B cell (primary cell): ENCODE measurements around the gene NDST1. TPM values are rescaled to one million over a fixed set of nuclear protein-coding genes. Genes with fewer than 3 reads are reported as not detected.

ENCODE experiments used
- ATAC-seq: fragments of 200-7000 bp; cut with Tn5 transposase; one replicate; pipeline ENCODE4 v1.10.0; 2021; ENCODE audit warnings: low read depth, mild to moderate bottlenecking, moderate number of reproducible peaks, moderate library complexity
- CTCF ChIA-PET: fragments of 350-600 bp; sonication (Branson Sonifier 250); formaldehyde crosslinking; loops from one replicate; lab custom pipeline; 2021; ENCODE audit warnings: antibody characterized with exemption, inconsistent platforms; lab: Charles Lee
- POLR2A ChIA-PET: fragments of 350-600 bp; sonication (Branson Sonifier 250); formaldehyde crosslinking; loops from one replicate; lab custom pipeline; 2021; ENCODE audit warnings: antibody characterized with exemption; lab: Charles Lee
- DNase-seq: peaks from one replicate; pipeline ENCODE4 v3.0.0; 2013
- H2AFZ ChIP-seq: 2 replicates; pipeline ENCODE4 v1.6.1; 2012; ENCODE audit warnings: mild to moderate bottlenecking, low read depth, low read length; ENCODE audit not compliant: insufficient read depth, poor library complexity, severe bottlenecking
- H3K27ac ChIP-seq, 2 donors: 1 replicate in 1 of 2; 2 replicates in 1 of 2; pipeline ENCODE4 v1.5.1; 2012 to 2013; ENCODE audit warnings: low read length in 2 of 2, mild to moderate bottlenecking in 2 of 2, moderate library complexity in 1 of 2
- H3K27me3 ChIP-seq, 4 experiments: fragments of 200-600 bp in 1 of 4; sonication (generic) in 1 of 4; replicated peaks in 1 of 4; 1 replicate in 2 of 4; 2 replicates in 2 of 4; pipeline versions ENCODE4 v1.6.1 to v1.7.0; 2013 to 2016; ENCODE audit warnings: low read length in 3 of 4, mild to moderate bottlenecking in 2 of 4, mixed read lengths in 1 of 4, moderate library complexity in 1 of 4; ENCODE audit not compliant: insufficient read depth in 4 of 4, control insufficient read depth in 3 of 4; ENCODE audit errors: control extremely low read depth in 1 of 4
- H3K36me3 ChIP-seq, 2 experiments: replicated peaks in 1 of 2; 1 replicate in 1 of 2; 2 replicates in 1 of 2; pipeline versions ENCODE4 v1.6.1 to v1.7.1; 2013; ENCODE audit warnings: low read length in 1 of 2; ENCODE audit not compliant: insufficient read depth in 2 of 2, control insufficient read depth in 1 of 2; ENCODE audit errors: control extremely low read depth in 1 of 2, extremely low read depth in 1 of 2
- H3K4me1 ChIP-seq, 2 donors: fragments of 200-600 bp in 1 of 2; sonication (generic) in 1 of 2; 1 replicate in 1 of 2; 2 replicates in 1 of 2; pipeline versions ENCODE4 v1.5.1 to v1.6.1; 2013 to 2017; ENCODE audit warnings: low read length in 2 of 2; ENCODE audit not compliant: control insufficient read depth in 2 of 2, insufficient read depth in 2 of 2
- H3K4me2 ChIP-seq: replicated peaks from 2 replicates; pipeline ENCODE3; 2012; ENCODE audit warnings: mild to moderate bottlenecking, low read depth, low read length; ENCODE audit not compliant: poor library complexity, severe bottlenecking
- H3K4me3 ChIP-seq, 5 experiments: fragments of 200-600 bp in 1 of 5; sonication (generic) in 1 of 5; 1 replicate in 3 of 5; 2 replicates in 2 of 5; pipeline versions ENCODE4 v1.5.1 to v1.7.0; 2011 to 2016; ENCODE audit warnings: low read length in 4 of 5, mild to moderate bottlenecking in 4 of 5, low read depth in 2 of 5, control low read depth in 1 of 5, moderate library complexity in 1 of 5; ENCODE audit not compliant: insufficient read depth in 1 of 5; ENCODE audit errors: control extremely low read depth in 1 of 5, extremely low read depth in 1 of 5
- H3K79me2 ChIP-seq: fragments of 200-600 bp; sonication (generic); one replicate; pipeline ENCODE4 v1.6.0; 2016; ENCODE audit warnings: low read length; ENCODE audit not compliant: control insufficient read depth, insufficient read depth
- H3K9ac ChIP-seq: fragments of 200-600 bp; sonication (generic); 2 replicates; pipeline ENCODE4 v1.6.1; 2017; ENCODE audit warnings: mild to moderate bottlenecking, low read length, moderate library complexity
- H3K9me3 ChIP-seq, 3 donors: one replicate each; pipeline versions ENCODE4 v1.6.1 to v1.7.1; 2013; ENCODE audit warnings: low read length in 2 of 3; ENCODE audit not compliant: control insufficient read depth in 2 of 3, insufficient read depth in 1 of 3; ENCODE audit errors: control extremely low read depth in 1 of 3
- H4K20me1 ChIP-seq: 2 replicates; pipeline ENCODE4 v1.6.0; 2012; ENCODE audit warnings: mild to moderate bottlenecking, low read length; ENCODE audit not compliant: insufficient read depth, control insufficient read depth, poor library complexity, severe bottlenecking
- H3K27ac Mint-ChIP-seq: one replicate; pipeline ENCODE4 v1.8.0; 2021; ENCODE audit warnings: mixed read lengths
- H3K27me3 Mint-ChIP-seq: one replicate; pipeline ENCODE4 v1.8.0; 2021; ENCODE audit warnings: mixed read lengths
- H3K4me1 Mint-ChIP-seq: one replicate; pipeline ENCODE4 v1.8.0; 2021; ENCODE audit warnings: mixed read lengths
- H3K4me3 Mint-ChIP-seq: one replicate; pipeline ENCODE4 v1.8.0; 2021; ENCODE audit warnings: mixed read lengths
- H3K9me3 Mint-ChIP-seq: one replicate; pipeline ENCODE4 v1.8.0; 2022; ENCODE audit warnings: mixed read lengths; ENCODE audit not compliant: insufficient read depth
- CTCF ChIP-seq: fragments of 200-600 bp; IDR thresholded peaks from one replicate; pipeline ENCODE4 v1.8.0; 2022; ENCODE audit warnings: antibody characterized with exemption, mild to moderate bottlenecking
- EZH2 ChIP-seq: IDR thresholded peaks from 2 replicates; pipeline ENCODE4 v1.6.1; 2012; ENCODE audit warnings: borderline replicate concordance, low read depth, mild to moderate bottlenecking, moderate library complexity, low read length; ENCODE audit not compliant: insufficient read depth, poor library complexity, severe bottlenecking
- WGBS: methylation state at CpG from one replicate; pipeline ENCODE4 v1.1.5; 2013; ENCODE audit warnings: missing lambda C conversion rate; ENCODE audit not compliant: insufficient coverage; 5-methylcytosine and 5-hydroxymethylcytosine counted together
- intact Hi-C: fragments of 100-400 bp; cut with micrococcal nuclease; formaldehyde crosslinking; loops from one replicate; pipeline ENCODE4 v1.10.0; 2022
- polyA plus RNA-seq: library from polyadenylated mRNA; depleted of rRNA; stranded (reverse); fragments of >200 nt; gene quantifications from 2 replicates; pipeline ENCODE4 v1.2.3, GENCODE V29; 2012
- total RNA-seq, 2 donors: library from RNA; stranded (reverse); fragments of 120-200 nt in 1 of 2; gene quantifications; 1 replicate in 1 of 2; 2 replicates in 1 of 2; pipeline versions ENCODE4 v1.2.3 to v1.2.4, GENCODE V29; 2013 to 2022

Gene NDST1
- total and polyA plus RNA-seq, 2 donors (not counting 1 experiment from before 2014, with no cell fraction given) = 4.3 to 7.0 TPM

- Mint-ChIP-seq H3K27ac (no peak overlapping the region), H3K9me3 (no peaks in the 10 kb centered on the region), H3K27me3 (no peaks in the 10 kb centered on the region), H3K4me1 (no peaks in the 10 kb centered on the region), H3K4me3 (no peak overlapping the region)
- ChIA-PET CTCF (no interaction called here), POLR2A (no interaction called here)
- Histone ChIP-seq H3K79me2 (no peaks in the 10 kb centered on the region), H3K36me3 (no peaks in the 10 kb centered on the region), H3K4me2 (no peak overlapping the region), H3K9me3 (peaks cover 0 to 2% (median 0%) of the 10 kb centered on the region in 3 donors), H3K4me3 (no peak overlapping the region), H3K27ac (no peak overlapping the region), H3K27me3 (no peaks in the 10 kb centered on the region), H2AFZ (no peak overlapping the region), H3K4me1 (no peaks in the 10 kb centered on the region), H3K9ac (no peak overlapping the region), H4K20me1 (no peaks in the 10 kb centered on the region)
- TF ChIP-seq EZH2 = no peak
- TF ChIP-seq CTCF = no peak
- ATAC-seq (no peak), DNase-seq (no peak)
- intact Hi-C loops = no loop called here
These were observed 63.9 kb downstream of the NDST1 start for GRCh38 chr5:150571836-150572235.

- no peaks in the 10 kb centered on the region for H3K79me2 ChIP-seq
- H3K4me3 ChIP-seq = no peak overlapping the region
- ATAC-seq (no peak), DNase-seq (no peak)
- no peaks in the 10 kb centered on the region for H3K4me1 ChIP-seq
- intact Hi-C loops = no loop called here
- no peaks in the 10 kb centered on the region for H3K27me3 Mint-ChIP-seq
- TF ChIP-seq EZH2 = no peak
- no peak for TF ChIP-seq CTCF
- H2AFZ ChIP-seq = no peak overlapping the region
- no peak overlapping the region for H3K4me3 Mint-ChIP-seq
- POLR2A ChIA-PET = no interaction called here
- 80% methylated on average over 1 of the region's 5 CpGs for WGBS
- H3K4me2 ChIP-seq = no peak overlapping the region
- H3K4me1 Mint-ChIP-seq = no peaks in the 10 kb centered on the region
- no peaks in the 10 kb centered on the region for H3K36me3 ChIP-seq
- H3K9ac ChIP-seq = no peak overlapping the region
- no peaks in the 10 kb centered on the region for H4K20me1 ChIP-seq
- H3K27ac ChIP-seq = no peak overlapping the region
- H3K27me3 ChIP-seq = no peaks in the 10 kb centered on the region
- H3K9me3 ChIP-seq = peaks cover 0 to 3% (median 0%) of the 10 kb centered on the region in 3 donors
- no peaks in the 10 kb centered on the region for H3K9me3 Mint-ChIP-seq
- no peak overlapping the region for H3K27ac Mint-ChIP-seq
- CTCF ChIA-PET = interaction anchor here (0.9 to 1.0 kb wide), 2 partner anchors 13 to 128 kb away, joined by 4 to 5 read pairs; partner anchors contain the start of gene RBM22
These were observed 65.3 kb downstream of the NDST1 start for GRCh38 chr5:150573216-150573615.
